Activated CD4-positive, alpha-beta T cell treated with anti-CD3 and anti-CD28 coated beads, Interleukin-2, amount 50 U/mL, for 16 hours (primary cell): Measurements from ENCODE around the gene ANKRD29.

Experiments used
- DNase-seq: peaks from one replicate; pipeline ENCODE4 v3.0.0-alpha.2; 2020

Gene ANKRD29

GRCh38 chr18:23683671-23684070 is 21.0 kb upstream of the ANKRD29 start:
- no peak for DNase-seq

- no peak for DNase-seq
Measured at GRCh38 chr18:23683155-23683554, 20.4 kb upstream of the ANKRD29 start.

- DNase-seq, result no peak
Measured at GRCh38 chr18:23682472-23682871, 19.8 kb upstream of the ANKRD29 start.

- DNase-seq, result no peak
Measured at GRCh38 chr18:23682045-23682444, 19.3 kb upstream of the ANKRD29 start.

- DNase-seq, result no peak
Measured at GRCh38 chr18:23675896-23676295, 13.2 kb upstream of the ANKRD29 start.

- DNase-seq, result no peak
Measured at GRCh38 chr18:23675236-23675635, 12.5 kb upstream of the ANKRD29 start.

- no peak for DNase-seq
Measured at GRCh38 chr18:23673725-23674124, 11.0 kb upstream of the ANKRD29 start.

GRCh38 chr18:23671564-23671963 is 8.9 kb upstream of the ANKRD29 start:
- DNase-seq, result no peak

GRCh38 chr18:23669804-23670405 is 7.2 kb upstream of the ANKRD29 start:
- DNase-seq, result no peak

GRCh38 chr18:23669202-23669766 is 6.6 kb upstream of the ANKRD29 start:
- DNase-seq, result no peak

- DNase-seq, result no peak
Measured at GRCh38 chr18:23668731-23669130, 6.0 kb upstream of the ANKRD29 start.

GRCh38 chr18:23667114-23667513 is 4.4 kb upstream of the ANKRD29 start:
- DNase-seq, result no peak

- no peak for DNase-seq
Measured at GRCh38 chr18:23664674-23665073, 2.0 kb upstream of the ANKRD29 start.

GRCh38 chr18:23661735-23662308 is 889 bp downstream of the ANKRD29 start:
- DNase-seq, result no peak

- DNase-seq, result no peak
Measured at GRCh38 chr18:23658285-23658684, 4.4 kb downstream of the ANKRD29 start.

GRCh38 chr18:23652232-23652631 is 10.5 kb downstream of the ANKRD29 start:
- no peak for DNase-seq

- no peak for DNase-seq
Measured at GRCh38 chr18:23650968-23651927, 11.5 kb downstream of the ANKRD29 start.

GRCh38 chr18:23648940-23649607 is 13.6 kb downstream of the ANKRD29 start:
- no peak for DNase-seq

- no peak for DNase-seq
Measured at GRCh38 chr18:23648456-23648855, 14.3 kb downstream of the ANKRD29 start.

GRCh38 chr18:23646282-23646681 is 16.4 kb downstream of the ANKRD29 start:
- DNase-seq, result no peak

- no peak for DNase-seq
Measured at GRCh38 chr18:23645568-23646175, 17.0 kb downstream of the ANKRD29 start.

- DNase-seq, result no peak
Measured at GRCh38 chr18:23643815-23644490, 18.8 kb downstream of the ANKRD29 start.
